GM18858 (cell line): ENCODE measurements around the gene MPI.

Source experiments
- ATAC-seq: cut with Tn5 transposase; IDR thresholded peaks from one replicate; pipeline ENCODE4 v1.9.1; 2021; ENCODE audit not compliant: unreplicated experiment

The MPI gene

GRCh38 chr15:74889883-74890664 is at the start of gene MPI:
Gene MPI (plus strand): TSS chr15:74890042. CDS start chr15:74890074, 32 bp downstream.
- ATAC-seq, result peak; percentile 80

- ATAC-seq, result no peak
Measured at GRCh38 chr15:74840851-74841775, 48.7 kb upstream of the MPI start.

- ATAC-seq, result no peak
Measured at GRCh38 chr15:74841891-74842373, 47.9 kb upstream of the MPI start.

GRCh38 chr15:74842581-74843444 is 47.0 kb upstream of the MPI start, which contains the start of gene ULK3:
Gene ULK3 (minus strand): TSS chr15:74843156. CDS start chr15:74843105, 51 bp downstream.
- peak; percentile 75 for ATAC-seq

GRCh38 chr15:74843445-74843828 is 46.4 kb upstream of the MPI start:
- no peak for ATAC-seq

GRCh38 chr15:74843891-74844299 is 45.9 kb upstream of the MPI start:
- ATAC-seq, result no peak

GRCh38 chr15:74844319-74845207 is 45.3 kb upstream of the MPI start:
- no peak for ATAC-seq

GRCh38 chr15:74845208-74845568 is 44.7 kb upstream of the MPI start:
- no peak for ATAC-seq

- no peak for ATAC-seq
Measured at GRCh38 chr15:74845581-74845980, 44.3 kb upstream of the MPI start.

- no peak for ATAC-seq
Measured at GRCh38 chr15:74847432-74847831, 42.4 kb upstream of the MPI start.

- no peak for ATAC-seq
Measured at GRCh38 chr15:74850393-74850792, 39.4 kb upstream of the MPI start.

GRCh38 chr15:74851960-74852359 is 37.9 kb upstream of the MPI start:
- no peak for ATAC-seq

GRCh38 chr15:74854453-74855022 is 35.3 kb upstream of the MPI start:
- no peak for ATAC-seq

GRCh38 chr15:74855857-74856256 is 34.0 kb upstream of the MPI start:
- no peak for ATAC-seq

GRCh38 chr15:74856537-74856936 is 33.3 kb upstream of the MPI start:
- no peak for ATAC-seq

- ATAC-seq, result peak; percentile 58
Measured at GRCh38 chr15:74857082-74857655, 32.7 kb upstream of the MPI start.

GRCh38 chr15:74857671-74858368 is 32.0 kb upstream of the MPI start:
- ATAC-seq, result no peak

GRCh38 chr15:74858369-74858740 is 31.5 kb upstream of the MPI start:
- no peak for ATAC-seq
